GM19043 (cell line): ENCODE results near the gene BMP8B.
"Not testable (repeated sequence)": the region's sequence is repeated elsewhere in the genome, so short reads cannot be mapped to it uniquely, and the experiment has no call there.

Experiments used
- ATAC-seq: cut with Tn5 transposase; IDR thresholded peaks from one replicate; pipeline ENCODE4 v1.9.1; 2021; ENCODE audit warnings: low read depth; ENCODE audit not compliant: unreplicated experiment

The BMP8B gene

GRCh38 chr1:39816415-39817090 lies 27.9 kb upstream of the BMP8B start:
- ATAC-seq: peak; percentile 48

GRCh38 chr1:39812913-39813312 lies 24.2 kb upstream of the BMP8B start:
- ATAC-seq: no peak

GRCh38 chr1:39808784-39809517 lies 20.3 kb upstream of the BMP8B start:
- no peak for ATAC-seq

- ATAC-seq: no peak
Measured at GRCh38 chr1:39805385-39805784, 16.7 kb upstream of the BMP8B start.

GRCh38 chr1:39802496-39803260 lies 14.0 kb upstream of the BMP8B start:
- no peak for ATAC-seq

- no peak for ATAC-seq
Measured at GRCh38 chr1:39800471-39800835, 11.8 kb upstream of the BMP8B start.

- peak; percentile 31 for ATAC-seq
Measured at GRCh38 chr1:39799770-39800470, 11.3 kb upstream of the BMP8B start.

- ATAC-seq: peak; percentile 79
Measured at GRCh38 chr1:39798859-39799769, 10.4 kb upstream of the BMP8B start.

- no peak for ATAC-seq
Measured at GRCh38 chr1:39795651-39796050, 7.0 kb upstream of the BMP8B start.

- ATAC-seq: no peak
Measured at GRCh38 chr1:39791838-39792237, 3.2 kb upstream of the BMP8B start.

GRCh38 chr1:39789571-39790110 lies 976 bp upstream of the BMP8B start:
- ATAC-seq: no peak

- ATAC-seq: no peak
Measured at GRCh38 chr1:39788426-39788757, 273 bp downstream of the BMP8B start.

GRCh38 chr1:39787964-39788363 lies 701 bp downstream of the BMP8B start:
- ATAC-seq: not testable (repeated sequence)

GRCh38 chr1:39787468-39787867 lies 1.2 kb downstream of the BMP8B start:
- ATAC-seq: no peak

- not testable (repeated sequence) for ATAC-seq
Measured at GRCh38 chr1:39787108-39787375, 1.6 kb downstream of the BMP8B start.

GRCh38 chr1:39786303-39787107 lies 2.2 kb downstream of the BMP8B start:
- ATAC-seq: not testable (repeated sequence)

- ATAC-seq: not testable (repeated sequence)
Measured at GRCh38 chr1:39782685-39783084, 6.0 kb downstream of the BMP8B start.

- no peak for ATAC-seq
Measured at GRCh38 chr1:39782103-39782502, 6.6 kb downstream of the BMP8B start.

- ATAC-seq: no peak
Measured at GRCh38 chr1:39781349-39781715, 7.3 kb downstream of the BMP8B start.
